Uterus (tissue), 4 donors: Measurements from ENCODE around the gene RFTN2. TPM values are rescaled to one million over a fixed set of nuclear protein-coding genes. Genes with fewer than 3 reads are reported as not detected.

ENCODE experiments used
- DNase-seq, 2 donors: peaks; one replicate each; pipeline ENCODE4 v3.0.0-alpha.2; 2019 to 2020
- H3K27ac ChIP-seq, 2 donors: fragments of 200-600 bp; sonication (generic); 1 replicate in 1 of 2; 2 replicates in 1 of 2; pipeline ENCODE4 v1.5.1; 2016 to 2018
- H3K27me3 ChIP-seq, 2 donors: fragments of 200-600 bp; sonication (generic); one replicate each; pipeline ENCODE4 v1.5.1; 2018 to 2019; ENCODE audit warnings: control low read depth in 1 of 2
- H3K36me3 ChIP-seq, 2 donors: fragments of 200-600 bp; sonication (generic); one replicate each; pipeline ENCODE4 v1.5.1; 2019; ENCODE audit warnings: control low read depth in 1 of 2
- H3K4me1 ChIP-seq, 2 donors: fragments of 200-600 bp; sonication (generic); one replicate each; pipeline ENCODE4 v1.5.1; 2018 to 2019; ENCODE audit warnings: control low read depth in 1 of 2
- H3K4me3 ChIP-seq, 2 donors: fragments of 200-600 bp; sonication (generic); 1 replicate in 1 of 2; 2 replicates in 1 of 2; pipeline ENCODE4 v1.5.1; 2018 to 2019; ENCODE audit warnings: mild to moderate bottlenecking in 1 of 2
- H3K9me3 ChIP-seq, 2 donors: fragments of 200-600 bp; sonication (generic); one replicate each; pipeline ENCODE4 v1.5.1; 2019; ENCODE audit warnings: control low read depth in 1 of 2
- CTCF ChIP-seq, 4 experiments: fragments of 200-600 bp in 2 of 4; fragments of 450-650 bp in 2 of 4; sonication (generic) in 2 of 4; IDR thresholded peaks; one replicate each; pipeline ENCODE4 v1.5.1; 2016 to 2019; ENCODE audit warnings: antibody characterized with exemption in 4 of 4, mild to moderate bottlenecking in 2 of 4, moderate library complexity in 1 of 4
- POLR2A ChIP-seq, 2 donors: fragments of 450-650 bp; IDR thresholded peaks; one replicate each; pipeline ENCODE4 v1.6.1; 2016; ENCODE audit warnings: antibody characterized with exemption in 2 of 2, mild to moderate bottlenecking in 1 of 2, moderate library complexity in 1 of 2
- intact Hi-C: fragments of 100-400 bp; cut with DNase I; formaldehyde crosslinking; loops from one replicate; pipeline ENCODE4 v1.15.1; 2023; ENCODE audit warnings: low total_unique reads
- small RNA-seq: library from RNA; depleted of rRNA; stranded (forward); fragments of <200 nt; gene quantifications from one replicate; pipeline ENCODE3, GENCODE V24; 2016
- total RNA-seq, 4 donors: library from RNA; depleted of rRNA in 3 of 4; stranded (reverse); fragments of >200 nt in 3 of 4; gene quantifications; one replicate each; pipeline versions ENCODE4 v1.1.0 to v1.2.4, GENCODE V29; 2014 to 2023
- donor health status: DM: yes; HTN: yes; CAD: no.

Gene RFTN2
- total RNA-seq, 4 donors from 2014 or later, result 2.0 to 26.7 (median 9.5) TPM

- intact Hi-C loops, result no loop called here
- H3K4me3 ChIP-seq, result no peak overlapping the region
- no peak for DNase-seq
- no peaks in the 10 kb centered on the region for H3K4me1 ChIP-seq
- H3K9me3 ChIP-seq, result no peaks in the 10 kb centered on the region
- H3K27me3 ChIP-seq, result no peaks in the 10 kb centered on the region
- no peaks in the 10 kb centered on the region for H3K36me3 ChIP-seq
- no peak overlapping the region for H3K27ac ChIP-seq
- no peak for TF ChIP-seq CTCF (IDR thresholded peaks at IDR 0.05)
- no peak for TF ChIP-seq POLR2A (IDR thresholded peaks at IDR 0.05)
These were observed 132.2 kb downstream of the RFTN2 start for GRCh38 chr2:197543206-197543605.

GRCh38 chr2:197539734-197540133 is 135.7 kb downstream of the RFTN2 start:
- intact Hi-C loops, result no loop called here
- Histone ChIP-seq H3K27me3 (no peaks in the 10 kb centered on the region), H3K36me3 (no peaks in the 10 kb centered on the region), H3K27ac (no peak overlapping the region), H3K4me1 (no peaks in the 10 kb centered on the region), H3K4me3 (no peak overlapping the region), H3K9me3 (no peaks in the 10 kb centered on the region)
- no peak for DNase-seq
- TF ChIP-seq POLR2A (IDR thresholded peaks at IDR 0.05) (no peak), CTCF (IDR thresholded peaks at IDR 0.05) (no peak)

GRCh38 chr2:197538412-197538811 is 137.0 kb downstream of the RFTN2 start:
- intact Hi-C loops, result no loop called here
- TF ChIP-seq CTCF (IDR thresholded peaks at IDR 0.05), result no peak
- no peak for TF ChIP-seq POLR2A (IDR thresholded peaks at IDR 0.05)
- no peaks in the 10 kb centered on the region for H3K4me1 ChIP-seq

More at GRCh38 chr2:197538412-197538811, 137.0 kb downstream of the RFTN2 start:
- Histone ChIP-seq H3K27me3 (no peaks in the 10 kb centered on the region), H3K36me3 (no peaks in the 10 kb centered on the region), H3K4me3 (no peak overlapping the region), H3K27ac (no peak overlapping the region), H3K9me3 (no peaks in the 10 kb centered on the region)
- DNase-seq, result no peak

Small RNA genes within 50 kb of the gene (small RNA-seq; reads per million reads assigned to genes)
- gene AC020550.1, result not detected

Other genes starting within 250 kb of the RFTN2 start
- 1,000 to 10,000 TPM in 1 of 4 donors, 100 to 1,000 TPM in 3; 356 to 1,013 (median 641) TPM for gene SF3B1, start 240.6 kb downstream of the RFTN2 start, total RNA-seq
- 10 to 100 TPM; 23.8 to 34.1 (median 28.5) TPM for gene COQ10B, start 222.0 kb downstream of the RFTN2 start, total RNA-seq
- gene HSPD1, start 175.7 kb downstream of the RFTN2 start, total RNA-seq, result 100 to 1,000 TPM in 3 of 4 donors, 10 to 100 TPM in 1; 76.8 to 258 (median 161) TPM
- 10 to 100 TPM; 22.3 to 55.0 (median 39.4) TPM for gene HSPE1, start 175.2 kb downstream of the RFTN2 start, total RNA-seq
- gene MOB4, start 159.5 kb downstream of the RFTN2 start, total RNA-seq, result 10 to 100 TPM; 23.3 to 58.6 (median 43.0) TPM
- 10 to 100 TPM in 1 of 4 donors, 1 to 10 TPM in 2, not detected in 1; 4.7 to 17.9 (median 8.0) TPM for gene MARS2, start 29.8 kb upstream of the RFTN2 start, total RNA-seq
- gene BOLL, start 109.7 kb upstream of the RFTN2 start, total RNA-seq, result not detected
- 10 to 100 TPM in 3 of 4 donors, 1 to 10 TPM in 1; 7.3 to 32.5 (median 15.0) TPM for gene PLCL1, start 129.0 kb upstream of the RFTN2 start, total RNA-seq